ENCODE measurements around the gene CALB2.

Gene CALB2

GRCh38 chr16:71343078-71343477, 15.4 kb upstream of the CALB2 start:
- TF ChIP-seq CTCF (IDR thresholded peaks at IDR 0.05; ENCODE audit: low read depth, low read length), result no peak
- no peak for DNase-seq (ENCODE audit: low read depth in 2 of 2)
- no peak overlapping the region for H3K4me3 ChIP-seq (replicated peaks in 1 of 2; ENCODE audit: low read depth in 2 of 2, low read length in 2 of 2)

- TF ChIP-seq CTCF (IDR thresholded peaks at IDR 0.05; ENCODE audit: low read depth, low read length), result no peak
- no peak for DNase-seq (ENCODE audit: low read depth in 2 of 2)
- no peak overlapping the region for H3K4me3 ChIP-seq (replicated peaks in 1 of 2; ENCODE audit: low read depth in 2 of 2, low read length in 2 of 2)
These were observed 14.1 kb upstream of the CALB2 start for GRCh38 chr16:71344315-71344905.

GRCh38 chr16:71345031-71345430, 13.5 kb upstream of the CALB2 start:
- no peak overlapping the region for H3K4me3 ChIP-seq (replicated peaks in 1 of 2; ENCODE audit: low read depth in 2 of 2, low read length in 2 of 2)
- no peak for TF ChIP-seq CTCF (IDR thresholded peaks at IDR 0.05; ENCODE audit: low read depth, low read length)
- DNase-seq (ENCODE audit: low read depth in 2 of 2), result no peak

GRCh38 chr16:71347146-71347545, 11.4 kb upstream of the CALB2 start:
- H3K4me3 ChIP-seq (replicated peaks in 1 of 2; ENCODE audit: low read depth in 2 of 2, low read length in 2 of 2), result no peak overlapping the region
- no peak for TF ChIP-seq CTCF (IDR thresholded peaks at IDR 0.05; ENCODE audit: low read depth, low read length)
- DNase-seq (ENCODE audit: low read depth in 2 of 2), result no peak

GRCh38 chr16:71348262-71349085, 10.0 kb upstream of the CALB2 start:
- no peak overlapping the region for H3K4me3 ChIP-seq (replicated peaks in 1 of 2; ENCODE audit: low read depth in 2 of 2, low read length in 2 of 2)
- no peak for DNase-seq (ENCODE audit: low read depth in 2 of 2)
- TF ChIP-seq CTCF (IDR thresholded peaks at IDR 0.05; ENCODE audit: low read depth, low read length), result no peak

- no peak for TF ChIP-seq CTCF (IDR thresholded peaks at IDR 0.05; ENCODE audit: low read depth, low read length)
- no peak for DNase-seq (ENCODE audit: low read depth in 2 of 2)
- H3K4me3 ChIP-seq (replicated peaks in 1 of 2; ENCODE audit: low read depth in 2 of 2, low read length in 2 of 2), result no peak overlapping the region
These were observed 7.5 kb upstream of the CALB2 start for GRCh38 chr16:71350821-71351557.
